Right forelimb (tissue), 1 donor: ENCODE data around the gene ZBTB7C.

Source experiments
- DNase-seq: peaks from one replicate; pipeline ENCODE4 v3.0.0-alpha.2; 2018

ZBTB7C gene

GRCh38 chr18:48106976-48107781 is 302.0 kb downstream of the ZBTB7C start:
- DNase-seq: no peak

- no peak for DNase-seq
Measured at GRCh38 chr18:48106498-48106897, 302.7 kb downstream of the ZBTB7C start.

GRCh38 chr18:48105317-48105716 is 303.9 kb downstream of the ZBTB7C start:
- DNase-seq: no peak

- DNase-seq: no peak
Measured at GRCh38 chr18:48104705-48105104, 304.5 kb downstream of the ZBTB7C start.

- no peak for DNase-seq
Measured at GRCh38 chr18:48100651-48101165, 308.5 kb downstream of the ZBTB7C start.

- no peak for DNase-seq
Measured at GRCh38 chr18:48100165-48100575, 309.0 kb downstream of the ZBTB7C start.

- DNase-seq: no peak
Measured at GRCh38 chr18:48099481-48100164, 309.6 kb downstream of the ZBTB7C start.

- no peak for DNase-seq
Measured at GRCh38 chr18:48098538-48098937, 310.6 kb downstream of the ZBTB7C start.

GRCh38 chr18:48098007-48098406 is 311.2 kb downstream of the ZBTB7C start:
- DNase-seq: no peak

- DNase-seq: no peak
Measured at GRCh38 chr18:48095726-48096125, 313.5 kb downstream of the ZBTB7C start.

GRCh38 chr18:48093104-48093503 is 316.1 kb downstream of the ZBTB7C start:
- DNase-seq: no peak

GRCh38 chr18:48091869-48092497 is 317.2 kb downstream of the ZBTB7C start:
- DNase-seq: no peak

- no peak for DNase-seq
Measured at GRCh38 chr18:48090702-48091101, 318.5 kb downstream of the ZBTB7C start.

GRCh38 chr18:48090021-48090420 is 319.2 kb downstream of the ZBTB7C start:
- DNase-seq: no peak

- no peak for DNase-seq
Measured at GRCh38 chr18:48085781-48086487, 323.2 kb downstream of the ZBTB7C start.

- DNase-seq: no peak
Measured at GRCh38 chr18:48084858-48085257, 324.3 kb downstream of the ZBTB7C start.

GRCh38 chr18:48084041-48084757 is 325.0 kb downstream of the ZBTB7C start:
- DNase-seq: no peak

GRCh38 chr18:48080546-48080945 is 328.6 kb downstream of the ZBTB7C start:
- DNase-seq: no peak

GRCh38 chr18:48079885-48080284 is 329.3 kb downstream of the ZBTB7C start:
- no peak for DNase-seq

GRCh38 chr18:48078448-48078847 is 330.7 kb downstream of the ZBTB7C start:
- no peak for DNase-seq

- DNase-seq: no peak
Measured at GRCh38 chr18:48077291-48077690, 331.9 kb downstream of the ZBTB7C start.

- DNase-seq: no peak
Measured at GRCh38 chr18:48076461-48076860, 332.7 kb downstream of the ZBTB7C start.
